ENCODE data around the gene LAIR1. TPM values are rescaled to one million over a fixed set of nuclear protein-coding genes. Genes with fewer than 3 reads are reported as not detected.
A peak's percentile ranks its signal among the peaks of the same experiment; 100 is the strongest.

The LAIR1 gene
- total and polyA plus RNA-seq, 11 donors = 2.9 to 102 (median 5.3) TPM

DNA sequence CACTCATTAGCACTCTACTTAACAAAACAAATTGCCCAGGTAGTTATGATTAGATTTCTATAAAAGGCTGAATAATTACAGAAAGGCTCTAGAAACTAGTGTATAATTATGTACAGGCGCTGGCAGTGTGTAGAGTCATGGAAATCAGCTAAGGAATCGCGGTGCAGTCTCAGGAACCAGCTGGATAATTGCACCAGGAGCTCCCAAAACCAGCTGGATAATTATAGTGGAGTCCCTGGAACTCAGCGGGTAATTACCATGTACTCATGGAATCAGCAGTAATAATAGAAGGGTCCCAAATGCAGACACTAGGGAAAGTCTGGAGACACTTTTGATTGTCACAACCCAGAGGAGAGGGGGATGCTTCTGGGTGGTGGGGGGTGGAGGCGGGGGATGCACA lies 27.4 kb upstream of the LAIR1 start:
- no peak for ATAC-seq
- no peak overlapping the region for H3K27ac ChIP-seq
- 77 to 88% (median 79%) methylated on average over 4 to 5 of the region's 5 CpGs for WGBS, 4 donors
- H3K4me1 ChIP-seq = peaks cover 0 to 40% (median 2%) of the 10 kb centered on the region in 12 donors
- H3K9me3 ChIP-seq = no peaks in the 10 kb centered on the region
- TF ChIP-seq, protein P1, sequence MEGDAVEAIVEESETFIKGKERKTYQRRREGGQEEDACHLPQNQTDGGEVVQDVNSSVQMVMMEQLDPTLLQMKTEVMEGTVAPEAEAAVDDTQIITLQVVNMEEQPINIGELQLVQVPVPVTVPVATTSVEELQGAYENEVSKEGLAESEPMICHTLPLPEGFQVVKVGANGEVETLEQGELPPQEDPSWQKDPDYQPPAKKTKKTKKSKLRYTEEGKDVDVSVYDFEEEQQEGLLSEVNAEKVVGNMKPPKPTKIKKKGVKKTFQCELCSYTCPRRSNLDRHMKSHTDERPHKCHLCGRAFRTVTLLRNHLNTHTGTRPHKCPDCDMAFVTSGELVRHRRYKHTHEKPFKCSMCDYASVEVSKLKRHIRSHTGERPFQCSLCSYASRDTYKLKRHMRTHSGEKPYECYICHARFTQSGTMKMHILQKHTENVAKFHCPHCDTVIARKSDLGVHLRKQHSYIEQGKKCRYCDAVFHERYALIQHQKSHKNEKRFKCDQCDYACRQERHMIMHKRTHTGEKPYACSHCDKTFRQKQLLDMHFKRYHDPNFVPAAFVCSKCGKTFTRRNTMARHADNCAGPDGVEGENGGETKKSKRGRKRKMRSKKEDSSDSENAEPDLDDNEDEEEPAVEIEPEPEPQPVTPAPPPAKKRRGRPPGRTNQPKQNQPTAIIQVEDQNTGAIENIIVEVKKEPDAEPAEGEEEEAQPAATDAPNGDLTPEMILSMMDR (IDR thresholded peaks at IDR 0.05) = no peak
- no peak for TF ChIP-seq POLR2A (IDR thresholded peaks at IDR 0.05)
- no peak for DNase-seq
- no peak overlapping the region for H3K4me3 ChIP-seq
- peaks cover 0 to 70% (median 13%) of the 10 kb centered on the region in 9 donors for H3K27me3 ChIP-seq
- no peaks in the 10 kb centered on the region for H3K36me3 ChIP-seq
- intact Hi-C loops (cut with DNase I) = loop anchor here in 4 of 10 donors (5.0 to 10.0 kb wide), 2 partner anchors 65 to 67 kb away; no protein-coding TSS in a partner anchor

DNA sequence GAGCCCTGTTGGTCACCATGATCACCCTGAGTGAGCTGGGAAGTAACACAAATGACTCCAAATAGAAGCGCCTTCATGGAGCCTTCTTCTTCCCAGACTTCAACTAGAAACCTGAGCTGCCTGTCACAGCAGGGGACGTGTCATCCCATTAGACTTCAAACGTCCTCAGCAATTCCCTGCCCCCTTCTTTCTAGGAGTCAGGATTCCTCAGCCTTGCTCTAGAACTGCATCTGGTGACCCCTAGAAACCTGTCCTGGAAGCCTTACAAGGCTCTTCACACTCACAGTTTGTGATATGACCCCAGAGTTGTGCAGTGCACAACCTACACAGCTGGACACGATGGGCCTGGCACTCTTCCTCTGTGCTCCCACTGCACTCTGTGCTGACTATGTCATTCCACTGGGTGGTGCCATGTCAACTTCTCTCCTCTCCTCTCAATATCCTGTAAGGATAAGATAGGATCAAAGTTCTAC lies 26.9 kb upstream of the LAIR1 start:
- peaks cover 0 to 73% (median 13%) of the 10 kb centered on the region in 9 donors for H3K27me3 ChIP-seq
- intact Hi-C loops (cut with DNase I) = loop anchor here in 6 of 10 donors (1.0 to 10.0 kb wide), 4 partner anchors 64 to 67 kb away; no protein-coding TSS in a partner anchor
- WGBS, 4 donors = 20 to 28% (median 23%) methylated on average over 4 of the region's 4 CpGs

GRCh38 chr19:54390942-54391577 lies 26.3 kb upstream of the LAIR1 start:
- no peak overlapping the region for H3K27ac ChIP-seq
- intact Hi-C loops (cut with DNase I) = loop anchor here in 7 of 10 donors (1.0 to 10.0 kb wide), 4 partner anchors 64 to 66 kb away; no protein-coding TSS in a partner anchor
- H3K9me3 ChIP-seq = no peaks in the 10 kb centered on the region
- H3K36me3 ChIP-seq = no peaks in the 10 kb centered on the region
- peaks cover 0 to 74% (median 13%) of the 10 kb centered on the region in 9 donors for H3K27me3 ChIP-seq
- TF ChIP-seq, protein P1 (IDR thresholded peaks at IDR 0.05) = peak; percentile 55 to 81 (median 73)
- TF ChIP-seq POLR2A (IDR thresholded peaks at IDR 0.05) = no peak
- peak in 1 of 4 donors; percentile 18 for ATAC-seq
- no peak overlapping the region for H3K4me3 ChIP-seq
- 19 to 27% (median 25%) methylated on average over 7 of the region's 7 CpGs for WGBS, 4 donors
- DNase-seq = peak in 2 of 5 donors; percentile 30 to 38
- H3K4me1 ChIP-seq = peaks cover 0 to 42% (median 2%) of the 10 kb centered on the region in 12 donors

More for the DNA sequence above, 26.9 kb upstream of the LAIR1 start:
- no peak for TF ChIP-seq POLR2A (IDR thresholded peaks at IDR 0.05)
- TF ChIP-seq, protein P1 (IDR thresholded peaks at IDR 0.05) = no peak
- no peaks in the 10 kb centered on the region for H3K36me3 ChIP-seq
- no peak overlapping the region for H3K4me3 ChIP-seq
- H3K9me3 ChIP-seq = no peaks in the 10 kb centered on the region
- H3K4me1 ChIP-seq = peaks cover 0 to 42% (median 2%) of the 10 kb centered on the region in 12 donors
- DNase-seq (no peak), ATAC-seq (no peak)
- H3K27ac ChIP-seq = no peak overlapping the region

- DNase-seq (no peak), ATAC-seq (no peak)
- intact Hi-C loops (cut with DNase I) = no loop called here
- peaks cover 0 to 73% (median 13%) of the 10 kb centered on the region in 9 donors for H3K27me3 ChIP-seq
- H3K27ac ChIP-seq = peak overlapping the region in 1 of 12 donors; percentile 93
- peak overlapping the region in 1 of 12 donors; percentile 57 for H3K4me3 ChIP-seq
- TF ChIP-seq, protein P1 (IDR thresholded peaks at IDR 0.05) = no peak
- no peak for TF ChIP-seq POLR2A (IDR thresholded peaks at IDR 0.05)
- WGBS, 4 donors = 54 to 59% (median 56%) methylated on average over 4 of the region's 4 CpGs
- H3K36me3 ChIP-seq = no peaks in the 10 kb centered on the region
- no peaks in the 10 kb centered on the region for H3K9me3 ChIP-seq
- peaks cover 0 to 42% (median 2%) of the 10 kb centered on the region in 12 donors for H3K4me1 ChIP-seq
Observed at GRCh38 chr19:54389553-54389952, 24.8 kb upstream of the LAIR1 start.
